ELR (cell line): ENCODE data around the gene ATP5F1B.

Source experiments
- DNase-seq: peaks from one replicate; pipeline ENCODE4 v3.0.0-alpha.2; 2015; ENCODE audit warnings: low read depth

Gene ATP5F1B

GRCh38 chr12:56616925-56617324 is 28.9 kb downstream of the ATP5F1B start:
- no peak for DNase-seq

- no peak for DNase-seq
These were observed 29.5 kb downstream of the ATP5F1B start for GRCh38 chr12:56616244-56616643.

GRCh38 chr12:56614627-56615026 is 31.2 kb downstream of the ATP5F1B start:
- no peak for DNase-seq

- no peak for DNase-seq
These were observed 41.4 kb downstream of the ATP5F1B start for GRCh38 chr12:56604355-56604754.

GRCh38 chr12:56602239-56602638 is 43.5 kb downstream of the ATP5F1B start:
- DNase-seq = no peak

GRCh38 chr12:56601503-56601902 is 44.3 kb downstream of the ATP5F1B start:
- DNase-seq = peak; percentile 43

- no peak for DNase-seq
These were observed 45.0 kb downstream of the ATP5F1B start for GRCh38 chr12:56600753-56601152.

GRCh38 chr12:56599797-56600196 is 46.0 kb downstream of the ATP5F1B start:
- DNase-seq = no peak

- no peak for DNase-seq
These were observed 46.7 kb downstream of the ATP5F1B start for GRCh38 chr12:56599041-56599440.

- no peak for DNase-seq
These were observed 49.0 kb downstream of the ATP5F1B start for GRCh38 chr12:56596815-56597214.

- DNase-seq = peak; percentile 84
These were observed 51.7 kb downstream of the ATP5F1B start for GRCh38 chr12:56593909-56594621.

- DNase-seq = no peak
These were observed 53.8 kb downstream of the ATP5F1B start for GRCh38 chr12:56591961-56592360.

GRCh38 chr12:56591126-56591525 is 54.7 kb downstream of the ATP5F1B start:
- DNase-seq = no peak

GRCh38 chr12:56590237-56590830 is 55.5 kb downstream of the ATP5F1B start:
- DNase-seq = peak; percentile 53

GRCh38 chr12:56589783-56590182 is 56.0 kb downstream of the ATP5F1B start:
- DNase-seq = no peak
